GM19372 (cell line): ENCODE results near the gene TOMM7.
"Not testable (repeated sequence)": the region's sequence is repeated elsewhere in the genome, so short reads cannot be mapped to it uniquely, and the experiment has no call there.

Experiments used
- ATAC-seq: cut with Tn5 transposase; IDR thresholded peaks from one replicate; pipeline ENCODE4 v1.9.1; 2021; ENCODE audit warnings: mild to moderate bottlenecking, low read depth, moderate library complexity; ENCODE audit not compliant: unreplicated experiment

The TOMM7 gene

DNA sequence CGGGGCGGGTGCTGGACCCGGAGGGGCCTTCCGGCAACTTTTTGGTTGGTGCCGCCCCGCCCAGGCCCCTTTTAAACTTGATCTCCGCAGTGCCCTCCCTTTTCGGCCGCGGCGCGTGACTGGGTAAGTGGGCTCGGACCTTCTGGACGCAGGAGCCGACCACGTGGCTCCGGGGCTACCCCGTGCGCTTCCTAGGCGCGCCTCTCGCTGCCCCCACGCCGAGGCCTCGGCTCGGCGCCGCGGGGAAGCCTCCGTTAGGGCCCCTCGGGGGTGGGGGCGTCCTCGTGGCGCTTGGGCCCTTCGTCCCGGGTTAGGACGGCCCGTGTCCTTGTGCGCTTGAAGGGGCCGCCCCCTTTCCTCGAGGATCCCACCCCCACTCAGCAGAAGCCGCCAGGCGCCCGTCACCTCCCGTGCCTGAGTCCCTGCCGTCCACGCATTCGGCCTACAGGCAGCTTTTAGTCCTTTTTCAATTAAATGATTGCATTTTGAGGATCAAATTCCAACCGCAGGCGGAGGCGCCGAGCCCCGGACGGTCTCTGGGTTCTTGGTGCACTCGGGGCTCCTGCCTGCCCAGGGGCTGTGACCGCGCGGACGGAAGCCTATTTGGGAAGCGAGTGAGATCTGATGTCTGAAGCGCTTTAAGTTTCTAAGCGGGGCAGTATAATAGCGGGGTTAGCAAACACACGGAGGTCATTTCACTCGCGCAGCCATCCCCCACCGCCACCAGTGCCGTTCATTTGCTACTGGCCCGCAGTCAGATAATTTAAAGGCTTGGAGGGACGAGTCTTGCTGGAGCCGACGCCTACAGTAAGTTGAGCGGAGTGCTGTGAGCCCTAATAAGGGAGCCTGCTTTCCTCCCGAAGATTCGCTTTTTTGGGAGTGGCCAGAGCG, 31.8 kb upstream of the TOMM7 start:
- peak; percentile 83 for ATAC-seq

DNA sequence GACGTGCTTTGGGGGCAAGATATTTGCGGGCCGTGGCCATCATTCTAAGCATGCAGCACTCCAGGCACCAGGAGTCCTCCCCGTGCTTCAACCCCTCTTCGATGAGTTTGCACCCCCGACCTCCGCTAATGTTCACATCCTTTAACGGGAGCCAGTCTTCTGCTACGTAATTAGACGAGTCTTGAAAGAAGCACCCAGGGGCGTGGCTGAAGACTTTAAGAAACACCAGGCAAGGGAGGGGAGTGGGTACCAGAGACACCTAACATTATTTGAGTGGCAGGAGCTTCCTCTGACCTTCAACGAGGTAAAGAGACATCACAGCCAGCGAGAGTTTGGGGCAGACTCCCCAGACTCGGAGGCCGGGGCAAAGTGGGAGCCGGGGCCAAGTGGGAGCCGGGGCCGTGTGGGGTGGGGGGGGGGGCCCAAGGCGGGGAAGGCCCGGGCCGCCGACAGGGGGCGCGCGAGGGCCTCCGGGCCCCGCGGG, 31.1 kb upstream of the TOMM7 start:
- peak; percentile 32 for ATAC-seq

DNA sequence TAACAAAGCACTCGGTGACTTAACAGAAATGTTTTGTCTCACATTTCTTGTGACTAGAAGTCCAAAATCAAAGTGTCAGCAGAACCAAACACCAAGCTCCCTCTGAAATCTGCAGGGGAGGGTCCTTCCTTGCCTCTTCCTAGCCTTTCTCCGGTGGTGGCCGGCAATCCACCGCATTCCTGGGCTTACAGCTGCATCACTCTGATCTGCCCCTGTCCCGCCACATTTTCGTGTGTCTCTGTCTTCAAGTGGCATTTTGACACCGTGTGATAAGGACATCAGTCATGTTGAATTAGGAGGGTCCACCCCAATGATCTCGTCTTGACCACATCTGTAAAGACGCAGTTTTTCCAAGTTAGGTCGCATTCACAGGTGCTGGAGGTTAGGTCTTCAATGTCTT, 30.5 kb upstream of the TOMM7 start:
- no peak for ATAC-seq

DNA sequence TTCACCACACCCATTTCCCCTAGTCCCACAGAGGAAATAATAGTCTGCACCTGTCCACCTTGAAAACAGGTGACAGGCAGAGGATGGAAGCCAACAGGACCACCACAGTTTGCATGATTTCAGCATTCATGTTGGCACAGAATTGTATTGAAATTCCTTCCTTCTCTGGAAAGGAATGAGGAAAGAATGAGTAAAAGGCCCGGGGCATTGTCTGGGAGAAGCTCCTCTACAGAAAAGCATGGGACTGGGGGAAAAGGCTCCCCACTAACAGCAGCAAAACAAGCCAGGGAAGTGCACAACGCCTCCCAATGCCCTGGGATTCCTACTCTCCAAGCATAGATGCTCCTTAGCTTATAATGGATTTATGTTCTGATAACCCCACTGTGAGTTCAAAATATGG, 28.5 kb upstream of the TOMM7 start:
- no peak for ATAC-seq

DNA sequence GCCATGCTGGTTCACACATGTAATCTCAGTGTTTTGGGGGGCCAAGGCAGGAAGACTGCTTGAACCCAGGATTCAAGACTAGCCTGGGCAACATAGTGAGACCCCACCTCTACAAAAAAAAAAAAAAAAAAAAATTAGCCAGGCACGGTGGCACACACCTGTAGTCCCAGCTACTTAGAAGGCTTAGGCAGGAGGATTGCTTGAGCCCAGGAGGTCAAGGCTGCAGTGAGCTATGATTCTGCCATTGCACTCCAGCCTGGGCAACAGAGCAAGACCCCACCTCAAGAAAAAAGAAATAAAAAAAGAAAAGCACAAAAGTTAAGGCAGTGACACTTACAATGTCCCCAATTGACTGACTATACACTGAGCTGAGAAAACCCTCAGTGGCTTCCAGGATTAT, 27.7 kb upstream of the TOMM7 start:
- not testable (repeated sequence) for ATAC-seq

DNA sequence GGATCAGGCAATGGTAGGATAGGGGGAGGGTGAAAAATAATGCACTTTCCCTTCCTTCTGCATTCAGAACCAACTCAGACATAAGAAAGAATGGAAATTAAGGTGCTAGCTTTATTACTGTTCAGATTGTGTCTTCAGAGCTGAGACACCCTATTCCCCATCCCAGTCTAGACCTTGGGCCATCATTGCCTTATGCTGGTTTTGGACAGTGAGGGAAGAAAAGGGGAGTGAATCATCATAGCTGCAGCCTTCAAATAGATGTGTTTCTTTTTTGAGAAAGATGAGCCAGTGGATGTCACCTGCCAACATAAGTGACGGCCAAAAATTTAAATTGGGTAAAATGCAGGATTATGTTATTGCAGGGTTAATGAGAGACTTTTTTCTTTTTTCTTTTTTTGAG, 27.0 kb upstream of the TOMM7 start:
- no peak for ATAC-seq

DNA sequence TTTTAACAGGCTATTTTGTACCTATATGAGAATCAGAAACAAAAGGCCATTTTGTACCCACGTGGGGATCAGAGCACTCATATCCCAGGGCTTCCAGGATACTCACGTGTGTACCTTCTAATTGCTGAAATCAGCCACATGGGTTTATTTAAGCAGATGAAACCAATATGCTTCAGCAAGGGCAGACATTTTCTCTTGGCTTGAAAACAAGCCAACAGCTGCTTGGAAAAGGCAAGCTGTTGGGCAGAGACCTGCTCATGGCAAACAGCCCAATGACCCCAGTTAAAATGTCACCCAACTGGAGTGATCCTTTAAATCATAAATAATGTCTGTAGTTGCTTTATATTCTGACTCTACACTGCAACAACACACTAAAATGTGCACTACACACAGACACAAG, 26.5 kb upstream of the TOMM7 start:
- no peak for ATAC-seq

DNA sequence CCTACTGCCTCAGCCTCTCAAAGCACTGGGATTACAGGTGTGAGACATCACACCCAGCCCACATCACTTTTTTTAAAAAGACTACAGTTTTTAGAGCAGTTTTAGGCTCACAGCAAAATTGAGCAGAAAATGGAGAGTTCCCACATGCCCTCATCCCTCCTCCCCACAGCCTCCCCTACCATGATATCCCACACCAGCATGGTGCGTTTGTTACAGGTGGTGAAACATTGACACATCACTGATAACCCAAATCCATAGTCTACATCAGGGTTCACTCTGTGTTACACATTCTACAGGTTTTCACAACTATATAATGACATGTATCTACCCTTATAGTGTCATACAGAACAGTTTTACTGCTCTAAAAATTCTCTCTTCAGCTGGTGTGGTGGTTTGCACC, 24.3 kb upstream of the TOMM7 start:
- no peak for ATAC-seq

DNA sequence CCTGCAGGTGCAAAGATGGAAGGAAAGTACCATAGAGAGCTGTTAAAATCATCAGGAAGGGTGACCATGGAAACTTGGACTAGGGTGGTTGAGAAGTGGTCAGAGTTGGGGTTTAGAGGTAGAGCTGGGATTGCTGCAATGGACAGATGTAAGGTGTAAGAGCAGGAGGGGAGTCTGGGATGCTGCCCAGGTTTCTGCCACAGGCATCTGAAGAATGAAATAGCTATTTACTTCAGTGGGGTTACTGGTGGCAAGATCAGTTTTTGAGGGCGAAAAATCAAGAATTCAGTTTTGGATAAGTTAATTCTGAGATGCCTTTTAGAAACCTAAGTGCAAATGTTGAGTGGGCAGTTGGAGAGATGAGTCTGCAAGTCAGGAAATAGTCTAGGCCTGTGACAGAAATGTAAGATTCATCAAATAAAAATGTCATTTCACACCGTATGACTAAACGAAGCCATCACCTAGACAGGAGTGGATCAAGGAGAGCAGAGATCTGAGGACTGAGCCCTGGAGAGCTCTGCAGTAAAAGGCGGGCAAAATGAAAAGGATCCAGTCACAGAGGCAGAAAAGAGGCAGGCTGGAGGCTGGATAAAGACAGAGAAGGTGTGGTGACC, 22.7 kb upstream of the TOMM7 start:
- ATAC-seq, result no peak

DNA sequence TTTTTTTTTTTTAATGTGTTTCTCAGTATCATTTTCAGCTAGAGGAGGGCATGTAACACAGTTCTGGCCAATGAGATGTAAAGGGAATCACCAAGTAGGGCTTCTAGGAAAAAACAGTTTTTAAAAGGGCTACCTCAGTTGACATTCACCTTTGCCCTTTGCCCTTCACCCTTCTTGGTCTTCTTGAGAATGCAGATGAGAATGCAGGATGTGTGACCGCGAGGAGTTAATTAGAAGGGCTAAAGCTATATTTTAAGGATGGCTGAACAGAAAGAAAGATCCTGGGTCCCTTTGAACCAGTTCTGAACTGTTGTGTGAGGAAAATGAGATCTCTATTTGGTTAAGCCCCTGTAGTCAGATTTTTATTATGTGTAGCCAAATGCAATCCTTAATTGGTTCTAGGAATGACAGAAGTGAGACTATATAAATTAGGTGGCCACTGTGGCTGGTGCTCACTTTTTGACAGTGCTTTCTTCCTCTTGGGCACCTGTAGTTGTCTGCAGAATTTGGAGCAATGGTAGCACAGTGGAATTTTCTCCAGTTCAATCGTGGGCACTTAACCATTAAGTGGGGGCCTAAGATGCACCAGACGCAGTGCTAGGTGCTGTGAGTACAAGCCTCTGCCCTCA, 21.1 kb upstream of the TOMM7 start:
- no peak for ATAC-seq

DNA sequence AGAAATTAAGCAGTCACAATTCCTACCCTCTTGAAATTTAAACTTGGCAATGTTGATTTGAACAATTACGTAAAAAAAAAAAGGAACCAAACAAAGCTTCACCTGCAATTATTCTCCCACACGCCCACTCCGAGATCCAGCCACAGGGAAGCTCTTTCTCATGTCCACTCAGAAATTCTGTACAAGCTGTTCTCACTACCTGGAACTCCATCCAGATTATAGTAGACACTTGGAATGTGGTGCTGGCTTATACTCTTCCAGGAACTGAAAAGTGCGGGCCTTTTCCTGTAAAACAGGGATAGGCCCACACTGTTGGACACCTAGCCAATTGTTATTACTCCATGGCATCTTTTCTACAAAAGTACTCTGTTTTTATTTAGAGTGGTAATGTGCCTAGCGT, 20.3 kb upstream of the TOMM7 start:
- ATAC-seq, result no peak

DNA sequence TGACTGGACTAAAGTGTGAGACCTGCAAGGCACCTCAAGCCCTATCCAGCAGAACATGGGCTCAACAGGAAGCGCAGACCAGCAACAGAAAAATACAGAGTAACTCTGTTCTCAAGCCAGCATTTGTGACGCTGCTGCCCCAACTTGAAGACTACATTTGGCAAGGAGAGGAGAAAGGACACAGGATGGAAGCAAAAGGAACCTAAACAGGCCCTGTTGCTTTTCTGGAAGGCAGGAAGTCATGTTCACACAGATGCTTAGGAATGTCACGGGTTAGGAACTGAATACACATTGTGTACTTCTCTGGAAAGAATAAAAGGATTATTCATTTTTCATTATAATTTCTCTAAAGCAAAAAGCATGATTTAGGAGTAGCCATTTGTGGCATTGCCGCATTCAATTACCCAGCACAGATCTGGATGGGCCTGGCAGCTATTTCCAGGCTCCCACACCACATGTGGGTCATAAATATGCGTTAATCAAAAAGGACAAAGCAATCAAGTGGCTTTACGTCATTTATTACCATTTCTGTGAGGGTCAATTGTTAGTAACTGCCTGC, 19.8 kb upstream of the TOMM7 start:
- no peak for ATAC-seq

DNA sequence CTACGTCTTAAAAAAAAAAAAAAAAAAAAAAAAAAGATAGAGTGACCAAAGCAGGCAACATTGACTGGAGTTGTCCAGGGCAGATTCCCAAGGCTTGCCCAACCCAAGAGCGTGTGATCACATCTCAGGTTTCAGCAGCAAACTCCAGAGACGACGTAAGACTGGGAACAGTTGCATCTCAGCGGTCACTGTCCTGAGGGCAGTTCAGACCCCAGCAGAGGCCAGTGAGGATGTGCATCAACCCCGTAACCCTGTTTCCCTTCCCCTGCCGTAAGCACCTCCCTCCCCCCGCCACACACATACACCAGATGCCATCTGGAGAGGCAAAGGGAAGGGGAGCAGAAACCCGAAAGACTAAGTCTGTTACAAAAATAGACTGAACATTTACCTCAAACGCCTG, 19.3 kb upstream of the TOMM7 start:
- no peak for ATAC-seq

DNA sequence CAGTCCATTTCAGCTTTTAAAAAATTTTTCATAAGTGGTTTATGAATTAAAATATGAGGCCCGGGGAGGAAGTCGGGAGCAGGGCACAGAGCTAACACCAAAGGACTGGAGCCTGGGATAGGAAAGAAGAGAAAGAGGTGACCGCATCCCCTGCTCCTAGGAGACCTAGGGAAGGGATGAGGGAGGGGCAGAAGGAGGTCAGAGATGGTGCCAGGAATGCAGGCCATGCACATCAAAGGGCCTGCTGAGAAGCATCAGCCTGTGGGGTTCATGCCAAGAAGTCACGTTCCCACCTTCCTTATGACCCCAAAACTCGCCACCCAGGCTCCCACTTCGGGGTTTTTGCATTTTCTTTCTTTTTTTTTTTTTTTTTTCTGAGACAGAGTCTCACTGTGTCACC, 14.7 kb upstream of the TOMM7 start:
- ATAC-seq, result no peak

DNA sequence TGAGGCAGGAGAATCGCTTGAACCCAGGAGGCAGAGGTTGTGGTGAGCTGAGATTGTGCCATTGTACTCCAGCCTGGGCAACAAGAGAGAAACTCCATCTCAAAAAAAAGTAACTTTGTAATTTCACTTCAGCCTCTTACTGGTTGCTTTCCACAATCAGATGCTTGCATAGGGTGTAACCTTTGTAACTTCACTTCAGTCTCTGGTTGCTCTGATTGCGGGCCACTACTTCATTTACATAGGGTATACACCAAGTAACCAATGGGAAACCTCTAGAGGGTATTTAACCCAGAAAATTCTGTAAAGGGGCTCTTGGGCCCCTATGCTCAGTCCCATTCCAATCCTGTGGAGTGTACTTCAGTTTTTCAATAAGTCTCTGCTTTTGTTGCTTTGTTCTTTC, 13.9 kb upstream of the TOMM7 start:
- ATAC-seq, result not testable (repeated sequence)

DNA sequence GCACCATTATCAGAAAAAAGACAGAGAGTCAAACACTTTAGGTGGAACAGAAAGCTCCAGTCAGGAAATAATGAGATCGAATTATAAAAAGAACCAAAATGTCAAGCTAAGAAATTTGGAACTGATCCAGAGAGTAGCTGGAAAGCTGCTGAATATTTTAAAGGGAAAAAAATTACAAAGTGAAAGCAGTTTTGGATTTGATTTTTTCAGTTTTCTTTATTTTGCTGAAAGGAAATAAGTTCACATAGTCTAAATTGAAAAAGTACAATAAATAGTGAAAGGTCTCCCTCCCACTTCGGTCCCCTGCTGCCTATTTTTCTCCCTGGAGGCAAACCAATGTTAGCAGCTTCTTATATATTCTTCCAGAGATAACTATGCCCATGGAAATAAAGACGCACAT, 11.3 kb upstream of the TOMM7 start:
- ATAC-seq, result no peak

DNA sequence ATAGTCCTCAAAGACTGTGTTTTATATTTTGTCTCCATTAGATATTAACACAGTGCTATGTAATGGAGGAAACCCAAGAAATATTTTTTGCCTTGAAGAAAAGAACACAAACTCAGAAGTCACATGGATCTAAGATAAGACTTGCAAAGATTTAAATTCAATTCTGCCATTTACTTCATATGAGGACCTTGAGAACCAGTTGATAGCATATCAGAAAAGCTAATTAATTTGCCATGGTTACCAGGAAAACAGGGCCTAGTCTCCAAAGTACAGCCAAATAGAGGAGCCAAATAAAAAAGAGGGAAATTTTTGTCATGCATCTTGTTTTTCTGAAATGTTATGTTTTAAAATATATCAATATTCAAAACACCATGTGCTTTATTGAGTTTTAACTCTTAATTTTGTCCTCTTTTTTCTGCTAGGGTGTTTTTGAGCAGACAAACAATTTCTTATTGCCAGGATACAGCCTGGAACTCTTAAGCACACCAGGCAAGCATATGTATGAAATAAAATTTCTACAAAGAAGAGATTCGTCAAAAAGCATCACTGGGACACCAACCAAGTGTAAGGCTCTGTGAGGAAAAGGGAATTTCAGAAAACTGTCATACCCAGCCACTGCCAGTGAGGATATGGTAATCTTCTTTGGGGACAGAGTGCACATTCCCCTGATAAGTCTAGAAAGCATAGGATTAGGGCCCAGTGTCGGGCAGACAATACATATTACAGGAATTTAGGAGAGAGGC, 10.6 kb upstream of the TOMM7 start:
- ATAC-seq, result no peak

DNA sequence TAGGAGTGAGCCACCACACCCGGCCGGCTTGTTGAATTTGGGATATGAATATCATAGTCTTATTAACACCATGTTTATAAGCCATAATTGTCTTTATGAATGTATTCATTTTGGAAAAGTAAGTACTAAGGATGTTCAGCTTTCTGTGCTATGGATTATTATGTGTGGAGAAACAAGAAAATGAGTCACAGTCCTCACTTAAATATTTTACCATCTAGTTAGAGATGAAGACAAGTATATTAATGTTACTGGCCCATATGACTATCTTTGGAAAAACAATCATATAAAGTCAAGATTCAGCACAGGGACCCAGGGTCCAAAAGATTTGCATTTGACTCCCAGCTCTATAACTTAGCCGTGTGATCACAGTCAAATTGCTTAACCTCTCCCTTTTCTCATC, 9.8 kb upstream of the TOMM7 start:
- ATAC-seq, result no peak

DNA sequence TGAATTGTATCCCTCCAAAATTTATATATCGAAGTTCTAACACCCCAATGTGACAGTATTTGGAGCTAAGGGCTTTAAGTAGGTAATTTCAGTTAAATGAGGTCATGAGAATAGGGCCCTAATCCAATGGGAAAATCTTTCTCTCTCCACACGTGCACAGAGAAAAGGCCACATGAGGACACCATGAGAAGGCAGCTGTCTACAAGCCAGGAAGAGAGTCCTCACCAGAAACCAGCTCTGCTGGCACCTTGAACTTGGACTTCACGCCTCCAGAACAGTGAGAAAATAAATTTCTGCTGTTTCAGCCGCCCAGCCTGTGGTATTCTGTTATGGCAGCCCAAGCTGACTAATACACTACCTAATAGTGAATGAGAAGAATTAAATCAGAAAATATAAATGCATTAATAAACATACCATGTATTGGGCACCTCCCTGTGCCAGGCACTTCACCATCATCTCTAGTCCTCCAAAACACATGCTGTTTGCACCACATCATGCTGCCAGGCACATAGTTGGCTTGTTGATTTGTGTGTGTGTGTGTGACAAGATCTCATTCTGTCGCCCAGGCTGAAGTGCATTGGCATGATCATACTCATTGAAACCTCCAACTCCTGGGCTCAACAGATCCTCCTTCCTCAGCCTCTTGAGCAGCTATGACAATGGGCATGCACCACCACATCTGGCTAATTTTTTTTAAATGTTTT, 9.1 kb upstream of the TOMM7 start:
- no peak for ATAC-seq

DNA sequence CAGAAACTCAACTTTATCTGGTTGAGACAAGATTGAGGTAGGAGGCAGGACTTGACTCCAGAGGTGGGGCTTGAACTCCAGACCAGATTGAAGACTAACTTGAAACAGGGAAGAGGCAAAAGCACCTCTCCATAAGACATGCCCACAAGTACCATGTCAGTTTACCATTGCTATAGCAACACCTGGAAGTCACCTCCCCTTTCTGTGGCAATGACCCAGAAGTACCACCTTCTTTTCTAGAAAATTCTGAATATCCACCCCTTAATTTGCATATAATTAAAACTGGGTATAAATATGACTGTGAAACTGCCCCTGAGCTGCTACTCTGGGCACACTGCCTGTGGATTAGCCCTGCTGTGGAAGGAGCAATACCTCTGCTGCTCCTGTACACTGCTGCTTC, 4.9 kb upstream of the TOMM7 start:
- no peak for ATAC-seq
